ENCODE measurements around the gene HCFC1R1.

Gene HCFC1R1

DNA sequence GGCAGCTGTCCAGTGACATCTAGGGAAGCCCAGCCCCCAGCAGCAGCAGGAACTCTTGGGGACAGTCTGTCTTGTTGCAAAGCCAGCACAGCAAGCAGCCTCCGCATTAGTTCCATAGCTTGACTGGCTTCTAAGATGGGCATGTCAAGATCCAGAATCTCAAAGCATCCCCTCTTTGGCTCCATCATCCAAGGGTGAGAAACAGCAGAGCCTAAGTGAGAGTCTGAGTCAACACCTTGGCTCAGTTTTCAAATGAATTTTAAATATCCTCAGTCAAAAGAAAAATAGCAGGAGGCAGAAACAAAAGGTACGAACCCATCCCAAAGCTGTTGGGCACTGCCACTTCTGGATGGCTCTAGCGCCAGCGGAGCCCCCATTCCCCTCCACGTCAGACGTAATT is 8.8 kb downstream of the HCFC1R1 start:
- H4K12ac ChIP-seq (ENCODE audit: low read depth, low read length): no peak overlapping the region
- H3K4me3 ChIP-seq (ENCODE audit: low read depth, low read length): no peak overlapping the region
- H2BK120ac ChIP-seq (ENCODE audit: insufficient read depth, low read length, poor library complexity): no peak overlapping the region
- H3K18ac ChIP-seq (ENCODE audit: low read length): no peak overlapping the region
- H3K23ac ChIP-seq (ENCODE audit: low read length): no peak overlapping the region
- peaks cover 18 to 23% of the 10 kb centered on the region in 2 experiments for H3K36me3 ChIP-seq (ENCODE audit: control insufficient read depth in 1 of 2, insufficient read depth in 2 of 2, low read length in 2 of 2)
- H3K79me2 ChIP-seq (ENCODE audit: control insufficient read depth, insufficient read depth, low read length, poor library complexity): peaks cover 22% of the 10 kb centered on the region
- H3K4me1 ChIP-seq (ENCODE audit: control insufficient read depth in 1 of 2, insufficient read depth in 2 of 2, low read length in 2 of 2): peaks cover 36 to 58% of the 10 kb centered on the region in 2 experiments
- no peak overlapping the region for H3K14ac ChIP-seq (ENCODE audit: low read length)
- H2AFZ ChIP-seq (ENCODE audit: insufficient read depth, low read length, poor library complexity): no peak overlapping the region
- no peak for DNase-seq
- H3K79me1 ChIP-seq (ENCODE audit: low read length): peaks cover 32% of the 10 kb centered on the region
- no peak overlapping the region for H4K8ac ChIP-seq (ENCODE audit: low read depth, low read length)
- no peak overlapping the region for H3K4me2 ChIP-seq (ENCODE audit: low read length)
- peaks cover 3% of the 10 kb centered on the region for H3K9me3 ChIP-seq (ENCODE audit: insufficient read depth, low read depth, low read length)
- WGBS (ENCODE audit: extremely low coverage, insufficient coverage, insufficient read length): no CpG with 5 or more reads among the region's 6 CpGs
- no peaks in the 10 kb centered on the region for H3K27me3 ChIP-seq (ENCODE audit: insufficient read depth, low read length)
- no peak overlapping the region for H2BK5ac ChIP-seq (ENCODE audit: low read depth, low read length, poor library complexity)
- no peak overlapping the region for H3K9ac ChIP-seq (ENCODE audit: low read length)
- no peak overlapping the region for H4K91ac ChIP-seq (ENCODE audit: low read depth, low read length)
- H2BK12ac ChIP-seq (ENCODE audit: low read length): no peak overlapping the region
- no peak overlapping the region for H2AK5ac ChIP-seq (ENCODE audit: low read length)
- H3K27ac ChIP-seq (ENCODE audit: low read depth, low read length): no peak overlapping the region
- peak overlapping the region; percentile 9 for H3K4ac ChIP-seq (ENCODE audit: low read depth, low read length)

DNA sequence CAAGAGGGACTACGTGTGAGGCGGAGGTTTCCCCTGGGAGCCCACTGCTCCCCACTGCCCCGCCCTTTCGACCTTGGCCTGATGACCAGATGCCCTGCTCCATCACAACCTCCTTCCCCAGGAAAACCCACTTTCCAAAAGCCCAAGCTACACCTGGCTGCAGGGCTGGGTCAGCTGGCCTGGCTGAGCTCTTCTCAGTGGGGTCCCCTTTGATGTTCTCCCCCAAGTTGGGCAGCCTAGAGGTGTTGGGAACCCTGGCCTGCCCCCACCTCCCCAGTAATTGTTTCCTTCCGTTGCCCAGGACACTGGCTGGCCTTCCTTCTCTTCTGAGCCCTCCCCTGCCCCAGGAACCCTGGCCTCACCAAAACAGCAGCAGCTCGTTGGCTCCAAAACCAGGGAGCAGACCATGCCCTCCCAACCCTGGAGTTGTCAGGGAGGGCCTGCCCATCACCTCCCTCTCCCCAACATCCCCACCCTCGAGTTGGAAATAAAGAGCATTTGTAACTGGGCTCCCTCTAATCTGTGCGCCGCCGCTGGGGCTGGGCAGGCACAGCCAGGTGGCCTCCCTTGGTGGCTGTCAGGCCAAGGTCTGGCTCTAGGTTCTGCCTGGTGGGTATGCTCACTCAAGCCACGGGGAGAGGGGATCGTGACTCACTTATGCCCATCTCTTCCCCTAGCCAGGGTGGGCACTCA is 9.6 kb downstream of the HCFC1R1 start:
- no peak overlapping the region for H3K4me3 ChIP-seq (ENCODE audit: low read depth, low read length)
- peak overlapping the region; percentile 17 for H3K18ac ChIP-seq (ENCODE audit: low read length)
- WGBS (ENCODE audit: extremely low coverage, insufficient coverage, insufficient read length): no CpG with 5 or more reads among the region's 12 CpGs
- H3K79me2 ChIP-seq (ENCODE audit: control insufficient read depth, insufficient read depth, low read length, poor library complexity): peaks cover 22% of the 10 kb centered on the region
- no peak overlapping the region for H2AK5ac ChIP-seq (ENCODE audit: low read length)
- no peak overlapping the region for H3K23ac ChIP-seq (ENCODE audit: low read length)
- no peaks in the 10 kb centered on the region for H3K27me3 ChIP-seq (ENCODE audit: insufficient read depth, low read length)
- H4K8ac ChIP-seq (ENCODE audit: low read depth, low read length): no peak overlapping the region
- no peak overlapping the region for H2BK5ac ChIP-seq (ENCODE audit: low read depth, low read length, poor library complexity)
- no peak overlapping the region for H3K14ac ChIP-seq (ENCODE audit: low read length)
- H3K4ac ChIP-seq (ENCODE audit: low read depth, low read length): no peak overlapping the region
- H3K4me1 ChIP-seq (ENCODE audit: control insufficient read depth in 1 of 2, insufficient read depth in 2 of 2, low read length in 2 of 2): peaks cover 34 to 56% of the 10 kb centered on the region in 2 experiments
- peaks cover 18 to 23% of the 10 kb centered on the region in 2 experiments for H3K36me3 ChIP-seq (ENCODE audit: control insufficient read depth in 1 of 2, insufficient read depth in 2 of 2, low read length in 2 of 2)
- no peak overlapping the region for H4K91ac ChIP-seq (ENCODE audit: low read depth, low read length)
- peak overlapping the region; percentile 9 for H2BK12ac ChIP-seq (ENCODE audit: low read length)
- no peak overlapping the region for H3K9ac ChIP-seq (ENCODE audit: low read length)
- H3K4me2 ChIP-seq (ENCODE audit: low read length): no peak overlapping the region
- H3K9me3 ChIP-seq (ENCODE audit: insufficient read depth, low read depth, low read length): peaks cover 3% of the 10 kb centered on the region
- no peak for DNase-seq
- peaks cover 36% of the 10 kb centered on the region for H3K79me1 ChIP-seq (ENCODE audit: low read length)
- H3K27ac ChIP-seq (ENCODE audit: low read depth, low read length): no peak overlapping the region
- no peak overlapping the region for H2BK120ac ChIP-seq (ENCODE audit: insufficient read depth, low read length, poor library complexity)
- H4K12ac ChIP-seq (ENCODE audit: low read depth, low read length): no peak overlapping the region
- no peak overlapping the region for H2AFZ ChIP-seq (ENCODE audit: insufficient read depth, low read length, poor library complexity)

DNA sequence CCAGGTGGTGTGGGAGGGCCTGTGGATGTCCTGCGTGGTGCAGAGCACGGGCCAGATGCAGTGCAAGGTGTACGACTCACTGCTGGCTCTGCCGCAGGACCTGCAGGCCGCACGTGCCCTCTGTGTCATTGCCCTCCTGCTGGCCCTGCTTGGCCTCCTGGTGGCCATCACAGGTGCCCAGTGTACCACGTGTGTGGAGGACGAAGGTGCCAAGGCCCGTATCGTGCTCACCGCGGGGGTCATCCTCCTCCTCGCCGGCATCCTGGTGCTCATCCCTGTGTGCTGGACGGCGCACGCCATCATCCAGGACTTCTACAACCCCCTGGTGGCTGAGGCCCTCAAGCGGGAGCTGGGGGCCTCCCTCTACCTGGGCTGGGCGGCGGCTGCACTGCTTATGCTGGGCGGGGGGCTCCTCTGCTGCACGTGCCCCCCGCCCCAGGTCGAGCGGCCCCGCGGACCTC is 10.2 kb downstream of the HCFC1R1 start:
- Histone ChIP-seq H3K27me3 (ENCODE audit: insufficient read depth, low read length) (no peaks in the 10 kb centered on the region), H3K27ac (ENCODE audit: low read depth, low read length) (no peak overlapping the region), H2AFZ (ENCODE audit: insufficient read depth, low read length, poor library complexity) (no peak overlapping the region), H2BK120ac (ENCODE audit: insufficient read depth, low read length, poor library complexity) (no peak overlapping the region), H3K23ac (ENCODE audit: low read length) (no peak overlapping the region), H3K14ac (ENCODE audit: low read length) (no peak overlapping the region), H2BK12ac (ENCODE audit: low read length) (no peak overlapping the region), H3K4ac (ENCODE audit: low read depth, low read length) (no peak overlapping the region), H3K9ac (ENCODE audit: low read length) (no peak overlapping the region), H2AK5ac (ENCODE audit: low read length) (no peak overlapping the region), H4K12ac (ENCODE audit: low read depth, low read length) (no peak overlapping the region), H3K79me1 (ENCODE audit: low read length) (peaks cover 42% of the 10 kb centered on the region), H4K8ac (ENCODE audit: low read depth, low read length) (no peak overlapping the region), H3K4me2 (ENCODE audit: low read length) (no peak overlapping the region), H2BK5ac (ENCODE audit: low read depth, low read length, poor library complexity) (no peak overlapping the region), H4K91ac (ENCODE audit: low read depth, low read length) (no peak overlapping the region), H3K36me3 (ENCODE audit: control insufficient read depth in 1 of 2, insufficient read depth in 2 of 2, low read length in 2 of 2) (peaks cover 18 to 23% of the 10 kb centered on the region in 2 experiments), H3K4me3 (ENCODE audit: low read depth, low read length) (peak overlapping the region; percentile 7), H3K18ac (ENCODE audit: low read length) (peak overlapping the region; percentile 17), H3K9me3 (ENCODE audit: insufficient read depth, low read depth, low read length) (peaks cover 3% of the 10 kb centered on the region), H3K79me2 (ENCODE audit: control insufficient read depth, insufficient read depth, low read length, poor library complexity) (peaks cover 22% of the 10 kb centered on the region), H3K4me1 (ENCODE audit: control insufficient read depth in 1 of 2, insufficient read depth in 2 of 2, low read length in 2 of 2) (peaks cover 38 to 60% of the 10 kb centered on the region in 2 experiments)
- no CpG with 5 or more reads among the region's 27 CpGs for WGBS (ENCODE audit: extremely low coverage, insufficient coverage, insufficient read length)
- no peak for DNase-seq

DNA sequence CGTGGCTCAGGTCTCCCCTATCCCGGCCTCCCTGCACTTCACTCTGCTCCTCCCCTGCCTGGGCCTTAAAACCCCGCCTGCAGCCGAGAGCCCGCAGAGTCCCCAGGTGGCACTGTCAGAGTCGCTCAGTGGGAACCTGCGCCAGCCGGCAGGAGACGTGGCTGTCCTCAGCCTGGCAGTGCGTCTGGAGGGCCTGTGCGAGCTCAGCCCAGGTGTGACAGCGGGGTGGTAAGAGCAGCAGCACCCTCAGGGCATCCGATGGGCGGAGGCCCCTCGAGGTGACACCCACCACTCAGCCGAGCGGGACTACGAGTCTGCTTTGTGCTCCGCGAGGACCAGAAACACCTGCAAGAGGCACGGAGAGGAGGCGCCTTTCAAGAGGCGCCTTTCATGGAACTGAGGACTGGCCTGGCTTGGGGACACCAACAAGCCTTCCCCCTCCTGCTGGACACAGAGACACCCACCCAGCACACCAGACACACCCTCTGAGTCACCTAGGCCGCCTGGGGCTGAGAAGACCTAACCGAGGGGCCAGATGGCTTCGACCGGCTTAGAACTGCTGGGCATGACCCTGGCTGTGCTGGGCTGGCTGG is 10.8 kb downstream of the HCFC1R1 start, which contains the start of gene CLDN9:
TSS of gene CLDN9 (plus strand) at position 96 of the 593 bp plus-strand sequence. CDS start at position 536, 440 bp downstream.
- peak; percentile 38 to 57 for DNase-seq
- H3K36me3 ChIP-seq (ENCODE audit: control insufficient read depth in 1 of 2, insufficient read depth in 2 of 2, low read length in 2 of 2): peaks cover 18 to 23% of the 10 kb centered on the region in 2 experiments
- no peak within 1 kb of the TSS for H2BK5ac ChIP-seq (ENCODE audit: low read depth, low read length, poor library complexity)
- WGBS (ENCODE audit: extremely low coverage, insufficient coverage, insufficient read length): no CpG with 5 or more reads among the region's 27 CpGs
- H2BK12ac ChIP-seq (ENCODE audit: low read length): peak within 1 kb of the TSS; percentile 84
- H3K79me2 ChIP-seq (ENCODE audit: control insufficient read depth, insufficient read depth, low read length, poor library complexity): peaks cover 24% of the 10 kb centered on the region
- H3K23ac ChIP-seq (ENCODE audit: low read length): no peak within 1 kb of the TSS
- no peaks in the 10 kb centered on the region for H3K27me3 ChIP-seq (ENCODE audit: insufficient read depth, low read length)
- peaks cover 42 to 65% of the 10 kb centered on the region in 2 experiments for H3K4me1 ChIP-seq (ENCODE audit: control insufficient read depth in 1 of 2, insufficient read depth in 2 of 2, low read length in 2 of 2)
- H2AFZ ChIP-seq (ENCODE audit: insufficient read depth, low read length, poor library complexity): no peak within 1 kb of the TSS
- peak within 1 kb of the TSS; percentile 7 for H3K4me3 ChIP-seq (ENCODE audit: low read depth, low read length)
- peaks cover 47% of the 10 kb centered on the region for H3K79me1 ChIP-seq (ENCODE audit: low read length)
- peak within 1 kb of the TSS; percentile 41 for H3K4ac ChIP-seq (ENCODE audit: low read depth, low read length)
- peak within 1 kb of the TSS; percentile 52 for H3K18ac ChIP-seq (ENCODE audit: low read length)
- H3K9me3 ChIP-seq (ENCODE audit: insufficient read depth, low read depth, low read length): peaks cover 3% of the 10 kb centered on the region
- H3K4me2 ChIP-seq (ENCODE audit: low read length): peak within 1 kb of the TSS; percentile 24
- peak within 1 kb of the TSS; percentile 59 for H2BK120ac ChIP-seq (ENCODE audit: insufficient read depth, low read length, poor library complexity)
- H4K8ac ChIP-seq (ENCODE audit: low read depth, low read length): no peak within 1 kb of the TSS
- H2AK5ac ChIP-seq (ENCODE audit: low read length): peak within 1 kb of the TSS; percentile 55
- peak within 1 kb of the TSS; percentile 22 for H3K27ac ChIP-seq (ENCODE audit: low read depth, low read length)
- no peak within 1 kb of the TSS for H4K12ac ChIP-seq (ENCODE audit: low read depth, low read length)
- peak within 1 kb of the TSS; percentile 49 for H3K14ac ChIP-seq (ENCODE audit: low read length)
- no peak within 1 kb of the TSS for H3K9ac ChIP-seq (ENCODE audit: low read length)
- peak within 1 kb of the TSS; percentile 64 for H4K91ac ChIP-seq (ENCODE audit: low read depth, low read length)
